H1 (cell line): ENCODE measurements around the gene TMEM212. TPM values are rescaled to one million over a fixed set of nuclear protein-coding genes. Genes with fewer than 3 reads are reported as not detected.

ENCODE experiments used
- GABPA ChIP-seq: IDR thresholded peaks from 2 replicates; pipeline ENCODE4 v1.6.1; 2011; ENCODE audit warnings: mild to moderate bottlenecking, low read length, moderate library complexity, borderline replicate concordance; ENCODE audit not compliant: insufficient read depth
- KDM1A ChIP-seq: fragments of 200-600, 300-600 bp; sonication (generic); IDR thresholded peaks from 2 replicates; pipeline ENCODE4 v1.7.1; 2016; ENCODE audit warnings: mild to moderate bottlenecking, low read length, borderline replicate concordance
- NANOG ChIP-seq: IDR thresholded peaks from 2 replicates; pipeline ENCODE4 v1.6.1; 2011; ENCODE audit warnings: low read length, low read depth, mild to moderate bottlenecking, inconsistent platforms; ENCODE audit not compliant: insufficient read depth, poor library complexity, severe bottlenecking
- PHF8 ChIP-seq: fragments of 200-600 bp; sonication (generic); conservative IDR thresholded peaks from 2 replicates; pipeline ENCODE4 v1.7.1; 2012; ENCODE audit warnings: low read depth, mild to moderate bottlenecking, inconsistent platforms, low read length, moderate library complexity
- polyA plus RNA-seq, 7 experiments: library from polyadenylated mRNA; depleted of rRNA in 3 of 7; stranded (reverse) in 5 of 7; unstranded in 2 of 7; fragments of >200 nt in 5 of 7; fragments of 200-250 nt in 2 of 7; gene quantifications; 1 replicate in 5 of 7; 2 replicates in 1 of 7; 4 replicates in 1 of 7; pipeline versions ENCODE4 v1.2.1 to v1.2.3, GENCODE V29; 2011 to 2013; ENCODE audit warnings: missing spikeins in 2 of 7, mixed read lengths in 2 of 7
- total RNA-seq: library from RNA; stranded (reverse); fragmentation: NEBNext Ultra II Directional; extraction: Animal tissue kit (Norgen Biotek cat#: 25700); gene quantifications from 2 replicates; pipeline ENCODE4 v1.2.1, GENCODE V29; 2021

Gene TMEM212
- total and polyA plus RNA-seq, 2 of the 8 experiments (the other 6 are each of a cell fraction or from before 2014, with no cell fraction given): not detected

DNA sequence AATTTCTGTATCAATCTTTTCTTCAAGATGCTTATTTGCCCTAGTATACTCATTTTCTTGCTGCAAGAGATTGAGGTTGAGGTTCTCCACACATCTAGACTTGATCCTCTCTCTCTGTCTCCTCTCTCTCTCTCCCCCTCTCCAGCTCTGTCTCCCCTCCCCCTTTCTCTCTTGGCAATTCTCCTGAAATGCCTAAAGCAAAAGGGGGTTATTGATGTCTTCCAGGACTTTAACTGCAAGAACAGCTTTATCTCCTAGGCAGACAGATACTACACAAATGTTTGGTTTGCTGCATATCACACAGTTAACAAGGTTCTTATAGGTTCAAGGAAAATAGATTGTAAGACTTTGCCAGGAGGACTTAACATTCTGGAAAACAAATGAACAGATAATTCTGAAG, 52.1 kb downstream of the TMEM212 start (continued):
- TF ChIP-seq KDM1A (no peak), PHF8 (no peak), NANOG (no peak), GABPA (no peak)
